ENCODE data around the gene MROH9. TPM values are rescaled to one million over a fixed set of nuclear protein-coding genes. Genes with fewer than 3 reads are reported as not detected.
A peak's percentile ranks its signal among the peaks of the same experiment; 100 is the strongest.

The MROH9 gene
- total RNA-seq, 6 experiments from 2014 or later, result 0.10 to 0.17 (median 0.11) TPM; not detected in 3

DNA sequence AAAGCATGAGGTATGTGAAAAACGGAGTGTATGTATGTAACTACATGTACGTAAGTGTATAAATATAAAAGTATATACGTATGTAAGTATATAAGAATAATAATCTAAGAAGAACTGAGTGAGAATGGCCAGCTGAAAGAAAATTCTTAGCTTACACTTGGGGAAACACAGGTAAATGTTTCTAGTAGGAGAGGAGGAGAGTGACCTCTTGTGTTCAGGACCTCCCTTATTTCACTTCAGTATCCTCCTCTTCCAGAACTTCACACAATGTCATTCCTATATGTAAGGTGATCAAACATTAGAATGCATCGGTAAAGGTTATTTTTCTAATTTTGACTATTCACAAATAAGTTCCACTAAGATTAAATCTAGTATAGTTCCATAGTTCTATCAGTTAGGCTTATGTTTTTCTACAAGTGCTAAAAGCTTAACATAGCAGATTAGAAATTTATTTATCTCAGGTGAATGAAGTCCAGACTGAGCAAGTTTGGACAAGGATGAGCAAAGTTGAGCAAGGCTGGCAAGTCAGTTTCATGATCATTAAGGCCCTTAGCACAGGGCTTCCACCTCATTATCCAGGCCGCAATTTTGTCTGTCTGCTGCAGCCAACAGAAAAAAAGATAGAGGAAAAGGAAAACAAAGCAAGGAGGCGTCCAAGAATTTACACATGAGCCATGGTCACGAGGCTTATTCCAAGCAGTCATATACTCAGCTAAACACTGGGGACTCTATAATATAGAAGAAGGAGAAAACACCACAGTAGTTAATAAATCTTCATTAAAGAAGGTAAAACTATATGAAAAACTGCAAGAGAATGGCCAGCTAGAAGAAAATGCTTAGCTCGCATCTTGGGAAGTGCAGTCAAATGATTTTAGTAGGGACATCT is 7.1 kb upstream of the MROH9 start:
- Mint-ChIP-seq H3K4me1 (ENCODE audit: low read depth) (peaks cover 39% of the 10 kb centered on the region), H3K4me3 (no peak overlapping the region), H3K27me3 (ENCODE audit: insufficient read depth) (no peaks in the 10 kb centered on the region; the same call in 1 of the 2 replicates), H3K36me3 (ENCODE audit: low read depth) (peaks cover 4% of the 10 kb centered on the region; the same call in 1 of the 2 replicates), H3K27ac (peak overlapping the region; percentile 89), H3K9me3 (no peaks in the 10 kb centered on the region)
- TF ChIP-seq, protein P1, sequence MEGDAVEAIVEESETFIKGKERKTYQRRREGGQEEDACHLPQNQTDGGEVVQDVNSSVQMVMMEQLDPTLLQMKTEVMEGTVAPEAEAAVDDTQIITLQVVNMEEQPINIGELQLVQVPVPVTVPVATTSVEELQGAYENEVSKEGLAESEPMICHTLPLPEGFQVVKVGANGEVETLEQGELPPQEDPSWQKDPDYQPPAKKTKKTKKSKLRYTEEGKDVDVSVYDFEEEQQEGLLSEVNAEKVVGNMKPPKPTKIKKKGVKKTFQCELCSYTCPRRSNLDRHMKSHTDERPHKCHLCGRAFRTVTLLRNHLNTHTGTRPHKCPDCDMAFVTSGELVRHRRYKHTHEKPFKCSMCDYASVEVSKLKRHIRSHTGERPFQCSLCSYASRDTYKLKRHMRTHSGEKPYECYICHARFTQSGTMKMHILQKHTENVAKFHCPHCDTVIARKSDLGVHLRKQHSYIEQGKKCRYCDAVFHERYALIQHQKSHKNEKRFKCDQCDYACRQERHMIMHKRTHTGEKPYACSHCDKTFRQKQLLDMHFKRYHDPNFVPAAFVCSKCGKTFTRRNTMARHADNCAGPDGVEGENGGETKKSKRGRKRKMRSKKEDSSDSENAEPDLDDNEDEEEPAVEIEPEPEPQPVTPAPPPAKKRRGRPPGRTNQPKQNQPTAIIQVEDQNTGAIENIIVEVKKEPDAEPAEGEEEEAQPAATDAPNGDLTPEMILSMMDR (IDR thresholded peaks at IDR 0.05), result peak; percentile 57; the same call in 1 of the 2 replicates
- DNase-seq, result no peak

DNA sequence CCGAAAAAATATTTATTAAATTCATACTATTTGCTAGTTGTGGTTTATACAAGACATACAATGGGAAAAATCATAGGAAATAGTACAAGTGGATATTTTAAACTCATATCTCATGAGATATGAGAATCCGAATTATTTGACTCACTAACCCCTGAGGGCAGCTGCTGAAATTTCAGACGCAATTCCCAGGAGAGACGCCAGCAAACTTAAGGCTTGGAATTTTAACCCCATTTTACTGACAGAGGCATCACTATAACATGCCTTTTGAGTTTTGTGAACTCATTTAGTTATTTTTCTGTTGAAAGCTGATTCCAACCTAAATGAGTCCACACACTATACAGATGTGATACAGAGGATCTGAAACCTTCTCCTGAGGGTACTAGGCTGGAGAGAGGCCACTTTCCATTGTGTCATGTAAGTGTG is 5.9 kb upstream of the MROH9 start:
- peak overlapping the region; percentile 85 for H3K4me3 Mint-ChIP-seq
- TF ChIP-seq, protein P1 (IDR thresholded peaks at IDR 0.05), result no peak
- peak overlapping the region; percentile 89 for H3K27ac Mint-ChIP-seq
- H3K27me3 Mint-ChIP-seq (ENCODE audit: insufficient read depth), result no peaks in the 10 kb centered on the region
- peak; percentile 76 for DNase-seq
- no peaks in the 10 kb centered on the region for H3K36me3 Mint-ChIP-seq (ENCODE audit: low read depth)
- no peaks in the 10 kb centered on the region for H3K9me3 Mint-ChIP-seq
- H3K4me1 Mint-ChIP-seq (ENCODE audit: low read depth), result peaks cover 39% of the 10 kb centered on the region

DNA sequence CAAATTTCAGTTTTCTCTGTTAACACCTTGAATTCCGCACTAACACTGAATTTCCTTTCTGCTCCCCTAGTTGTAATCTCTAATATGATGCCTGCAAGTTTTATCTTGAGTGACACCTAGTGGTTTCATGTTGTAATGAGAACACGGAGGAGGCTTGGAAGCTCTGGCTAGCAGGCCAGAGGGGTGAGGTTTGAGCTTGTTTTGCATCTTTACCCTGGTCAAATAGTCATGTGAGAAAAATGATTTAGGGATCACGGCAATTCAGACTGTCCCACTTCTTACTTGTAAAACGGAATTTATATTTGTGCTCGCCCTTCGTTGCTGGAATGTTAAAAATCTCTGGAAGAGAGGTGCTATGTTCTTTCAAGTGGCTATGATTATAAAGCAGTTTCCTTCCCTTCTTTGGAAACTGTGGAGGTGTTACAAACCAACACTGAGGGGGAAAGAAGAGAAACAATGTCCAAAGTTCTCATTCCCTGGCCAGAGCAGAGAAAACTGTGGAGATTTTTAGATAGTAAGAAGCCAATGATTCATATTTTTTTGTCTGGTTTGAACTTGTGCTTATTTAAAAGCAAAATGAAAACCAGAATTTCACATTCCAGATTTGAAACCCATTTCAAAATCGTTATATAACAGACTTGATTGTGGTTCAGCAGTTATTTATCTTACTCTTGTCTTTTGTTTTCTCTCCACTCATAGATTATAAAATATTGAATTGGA is 5.3 kb upstream of the MROH9 start:
- no peaks in the 10 kb centered on the region for H3K27me3 Mint-ChIP-seq (ENCODE audit: insufficient read depth)
- H3K36me3 Mint-ChIP-seq (ENCODE audit: low read depth), result no peaks in the 10 kb centered on the region
- H3K4me3 Mint-ChIP-seq, result peak overlapping the region; percentile 85
- H3K4me1 Mint-ChIP-seq (ENCODE audit: low read depth), result peaks cover 39% of the 10 kb centered on the region
- H3K9me3 Mint-ChIP-seq, result no peaks in the 10 kb centered on the region
- peak; percentile 83 for DNase-seq
- peak overlapping the region; percentile 89 for H3K27ac Mint-ChIP-seq
- TF ChIP-seq, protein P1 (IDR thresholded peaks at IDR 0.05), result peak; percentile 91

DNA sequence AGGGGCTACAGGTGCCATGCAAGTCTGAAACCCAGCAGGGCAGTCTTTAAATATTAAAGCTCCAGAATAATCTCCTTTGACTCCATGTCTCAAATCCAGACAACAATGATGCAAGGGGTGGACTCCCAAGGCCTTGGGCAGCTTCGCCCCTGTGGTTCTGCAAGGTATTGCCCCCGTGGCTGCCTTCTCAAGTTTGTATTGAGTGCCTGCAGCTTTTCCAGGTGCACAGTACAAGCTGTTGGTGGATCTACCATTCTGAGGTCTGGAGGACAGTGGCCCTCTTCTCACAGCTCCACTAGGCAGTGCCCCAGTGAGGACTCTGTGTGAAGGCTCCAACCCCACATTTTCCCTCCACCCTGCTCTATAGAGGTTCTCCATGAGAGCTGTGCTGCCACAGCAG is 3.7 kb upstream of the MROH9 start:
- TF ChIP-seq, protein P1 (IDR thresholded peaks at IDR 0.05), result peak; percentile 32; the same call in 1 of the 2 replicates
- Mint-ChIP-seq H3K27me3 (ENCODE audit: insufficient read depth) (no peaks in the 10 kb centered on the region), H3K36me3 (ENCODE audit: low read depth) (no peaks in the 10 kb centered on the region), H3K4me1 (ENCODE audit: low read depth) (peaks cover 39% of the 10 kb centered on the region), H3K27ac (no peak overlapping the region), H3K9me3 (no peaks in the 10 kb centered on the region), H3K4me3 (no peak overlapping the region)
- DNase-seq, result no peak

DNA sequence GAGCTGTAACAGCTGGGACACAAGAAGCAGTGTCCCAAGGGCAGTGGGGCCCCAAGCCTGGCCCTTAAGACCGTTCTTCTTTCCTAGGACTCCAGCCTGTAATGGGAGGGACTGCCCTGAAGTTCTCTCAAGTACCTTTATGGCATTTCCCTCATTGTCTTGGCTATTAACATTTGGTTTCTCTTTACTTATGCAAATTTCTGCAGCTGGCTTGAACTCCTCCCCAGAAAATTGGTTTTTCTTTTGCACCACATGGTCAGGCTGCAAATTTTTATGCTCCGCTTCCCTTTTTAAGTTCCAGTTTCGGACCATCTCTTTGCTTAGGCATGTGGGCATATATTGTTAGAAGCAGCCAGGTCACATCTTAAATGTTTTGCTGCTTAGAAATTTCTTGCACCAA is 3.1 kb upstream of the MROH9 start:
- no peaks in the 10 kb centered on the region for H3K27me3 Mint-ChIP-seq (ENCODE audit: insufficient read depth)
- H3K4me1 Mint-ChIP-seq (ENCODE audit: low read depth), result peaks cover 39% of the 10 kb centered on the region
- H3K9me3 Mint-ChIP-seq, result no peaks in the 10 kb centered on the region
- no peak for DNase-seq
- TF ChIP-seq, protein P1 (IDR thresholded peaks at IDR 0.05), result no peak
- H3K36me3 Mint-ChIP-seq (ENCODE audit: low read depth), result no peaks in the 10 kb centered on the region
- no peak overlapping the region for H3K4me3 Mint-ChIP-seq
- no peak overlapping the region for H3K27ac Mint-ChIP-seq
